ENCODE measurements around the gene LRP8. TPM values are rescaled to one million over a fixed set of nuclear protein-coding genes. Genes with fewer than 3 reads are reported as not detected.

Gene LRP8
- polyA plus RNA-seq, 1 of the 3 experiments (the other 2 are of a cell fraction), result 19.9 TPM

DNA sequence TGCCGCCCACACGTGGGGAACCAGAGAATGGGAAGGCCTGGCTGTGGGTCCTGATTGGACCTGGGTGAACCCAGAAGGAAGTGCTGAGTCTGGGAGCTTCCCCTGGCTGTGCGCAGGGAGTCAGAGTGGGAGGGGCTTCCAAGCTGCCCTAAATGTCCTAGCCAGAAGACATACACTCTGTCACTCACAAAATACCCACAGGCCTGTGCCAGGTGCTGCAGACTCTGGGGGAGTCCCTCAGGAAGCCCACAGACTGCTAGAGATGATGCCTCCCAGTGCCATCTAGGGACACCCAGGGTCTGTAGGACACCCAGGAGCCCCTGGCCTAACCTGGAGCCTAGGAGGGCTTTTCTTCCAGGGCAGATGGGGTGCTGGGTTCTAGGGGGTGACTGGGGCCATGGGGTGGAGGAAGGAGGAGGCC, 33.7 kb upstream of the LRP8 start (continued):
- TF ChIP-seq, protein P1, sequence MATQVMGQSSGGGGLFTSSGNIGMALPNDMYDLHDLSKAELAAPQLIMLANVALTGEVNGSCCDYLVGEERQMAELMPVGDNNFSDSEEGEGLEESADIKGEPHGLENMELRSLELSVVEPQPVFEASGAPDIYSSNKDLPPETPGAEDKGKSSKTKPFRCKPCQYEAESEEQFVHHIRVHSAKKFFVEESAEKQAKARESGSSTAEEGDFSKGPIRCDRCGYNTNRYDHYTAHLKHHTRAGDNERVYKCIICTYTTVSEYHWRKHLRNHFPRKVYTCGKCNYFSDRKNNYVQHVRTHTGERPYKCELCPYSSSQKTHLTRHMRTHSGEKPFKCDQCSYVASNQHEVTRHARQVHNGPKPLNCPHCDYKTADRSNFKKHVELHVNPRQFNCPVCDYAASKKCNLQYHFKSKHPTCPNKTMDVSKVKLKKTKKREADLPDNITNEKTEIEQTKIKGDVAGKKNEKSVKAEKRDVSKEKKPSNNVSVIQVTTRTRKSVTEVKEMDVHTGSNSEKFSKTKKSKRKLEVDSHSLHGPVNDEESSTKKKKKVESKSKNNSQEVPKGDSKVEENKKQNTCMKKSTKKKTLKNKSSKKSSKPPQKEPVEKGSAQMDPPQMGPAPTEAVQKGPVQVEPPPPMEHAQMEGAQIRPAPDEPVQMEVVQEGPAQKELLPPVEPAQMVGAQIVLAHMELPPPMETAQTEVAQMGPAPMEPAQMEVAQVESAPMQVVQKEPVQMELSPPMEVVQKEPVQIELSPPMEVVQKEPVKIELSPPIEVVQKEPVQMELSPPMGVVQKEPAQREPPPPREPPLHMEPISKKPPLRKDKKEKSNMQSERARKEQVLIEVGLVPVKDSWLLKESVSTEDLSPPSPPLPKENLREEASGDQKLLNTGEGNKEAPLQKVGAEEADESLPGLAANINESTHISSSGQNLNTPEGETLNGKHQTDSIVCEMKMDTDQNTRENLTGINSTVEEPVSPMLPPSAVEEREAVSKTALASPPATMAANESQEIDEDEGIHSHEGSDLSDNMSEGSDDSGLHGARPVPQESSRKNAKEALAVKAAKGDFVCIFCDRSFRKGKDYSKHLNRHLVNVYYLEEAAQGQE (IDR thresholded peaks at IDR 0.05; ENCODE audit: low read depth, low read length), result no peak
- no peak for TF ChIP-seq YY1 (IDR thresholded peaks at IDR 0.05; ENCODE audit: low read depth)
- TF ChIP-seq, protein P2, sequence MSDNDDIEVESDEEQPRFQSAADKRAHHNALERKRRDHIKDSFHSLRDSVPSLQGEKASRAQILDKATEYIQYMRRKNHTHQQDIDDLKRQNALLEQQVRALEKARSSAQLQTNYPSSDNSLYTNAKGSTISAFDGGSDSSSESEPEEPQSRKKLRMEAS (IDR thresholded peaks at IDR 0.05; ENCODE audit: low read depth), result no peak
- TF ChIP-seq, protein P3, sequence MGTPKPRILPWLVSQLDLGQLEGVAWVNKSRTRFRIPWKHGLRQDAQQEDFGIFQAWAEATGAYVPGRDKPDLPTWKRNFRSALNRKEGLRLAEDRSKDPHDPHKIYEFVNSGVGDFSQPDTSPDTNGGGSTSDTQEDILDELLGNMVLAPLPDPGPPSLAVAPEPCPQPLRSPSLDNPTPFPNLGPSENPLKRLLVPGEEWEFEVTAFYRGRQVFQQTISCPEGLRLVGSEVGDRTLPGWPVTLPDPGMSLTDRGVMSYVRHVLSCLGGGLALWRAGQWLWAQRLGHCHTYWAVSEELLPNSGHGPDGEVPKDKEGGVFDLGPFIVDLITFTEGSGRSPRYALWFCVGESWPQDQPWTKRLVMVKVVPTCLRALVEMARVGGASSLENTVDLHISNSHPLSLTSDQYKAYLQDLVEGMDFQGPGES (IDR thresholded peaks at IDR 0.05; ENCODE audit: low read depth, low read length), result no peak

DNA sequence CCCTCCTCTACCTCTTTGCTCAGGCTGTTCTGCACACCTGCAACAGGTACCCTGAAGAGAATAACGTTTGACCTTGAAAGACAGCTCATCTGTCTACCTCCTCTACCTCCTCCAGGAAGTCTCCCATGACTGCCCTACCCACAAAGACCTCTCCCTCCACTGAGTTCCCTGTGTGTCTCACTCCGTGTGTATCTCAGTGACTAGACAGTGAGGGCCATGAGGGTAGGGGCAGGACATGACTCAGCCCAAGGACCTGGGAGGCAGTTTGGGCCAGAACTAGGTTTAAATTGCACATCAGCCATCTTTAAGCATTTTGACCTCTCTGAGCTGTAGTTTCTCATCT, 32.0 kb upstream of the LRP8 start:
- no peaks in the 10 kb centered on the region for H3K36me3 ChIP-seq (replicated peaks in 1 of 2; ENCODE audit: control insufficient read depth in 1 of 2, insufficient read depth in 2 of 2, low read length in 1 of 2)
- ChIA-PET POLR2A (no interaction called here), CTCF (interaction anchor here (1.4 to 1.6 kb wide), 3 partner anchors 11 to 82 kb away, joined by 3 to 7 read pairs (median 4); no protein-coding TSS in a partner anchor)
- H3K4me2 ChIP-seq, result no peak overlapping the region
- peaks cover 0 to 3% of the 10 kb centered on the region in 2 experiments; a peak in 1 of 4 replicates for H3K4me1 ChIP-seq (ENCODE audit: control insufficient read depth in 1 of 2, insufficient read depth in 2 of 2, low read depth in 1 of 2, low read length in 1 of 2)
- WGBS (ENCODE audit: low lambda C conversion rate), result 36% methylated on average over 2 of the region's 2 CpGs
- H3K9me2 ChIP-seq, result no peaks in the 10 kb centered on the region
- DNase-seq, result no peak
- H2AFZ ChIP-seq (ENCODE audit: low read depth), result no peak overlapping the region
- no peak overlapping the region for H3K27ac ChIP-seq (ENCODE audit: low read depth in 2 of 2, low read length in 1 of 2)
- no peak overlapping the region for H3K9ac ChIP-seq
- H3K4me3 ChIP-seq (ENCODE audit: low read depth in 2 of 2, low read length in 1 of 2), result no peak overlapping the region
- no peaks in the 10 kb centered on the region for H3K27me3 ChIP-seq (ENCODE audit: insufficient read depth)
- TF ChIP-seq TCF12 (IDR thresholded peaks at IDR 0.05) (no peak), YY1 (IDR thresholded peaks at IDR 0.05; ENCODE audit: low read depth) (no peak)
- TF ChIP-seq, protein P1 (IDR thresholded peaks at IDR 0.05; ENCODE audit: low read depth, low read length), result no peak
- H3K9me3 ChIP-seq, result 0 out of 2 replicates have a peak, but pooled peaks cover 7% of the 10 kb centered on the region
- H3K79me2 ChIP-seq (ENCODE audit: insufficient read depth), result no peaks in the 10 kb centered on the region
- H4K20me1 ChIP-seq (ENCODE audit: insufficient read depth), result no peaks in the 10 kb centered on the region
- H3F3A ChIP-seq (replicated peaks; ENCODE audit: insufficient read depth), result no peaks in the 10 kb centered on the region

Data from SK-N-SH (cell line).